NCI-H774 (cell line): ENCODE results near the gene EFCAB14.
A peak's percentile ranks its signal among the peaks of the same experiment; 100 is the strongest.
"Not testable (repeated sequence)": the region's sequence is repeated elsewhere in the genome, so short reads cannot be mapped to it uniquely, and the experiment has no call there.

Source experiments
- DNase-seq: peaks from one replicate; lab custom pipeline; 2025; lab: John Stamatoyannopoulos, UW

EFCAB14 gene, protein sequence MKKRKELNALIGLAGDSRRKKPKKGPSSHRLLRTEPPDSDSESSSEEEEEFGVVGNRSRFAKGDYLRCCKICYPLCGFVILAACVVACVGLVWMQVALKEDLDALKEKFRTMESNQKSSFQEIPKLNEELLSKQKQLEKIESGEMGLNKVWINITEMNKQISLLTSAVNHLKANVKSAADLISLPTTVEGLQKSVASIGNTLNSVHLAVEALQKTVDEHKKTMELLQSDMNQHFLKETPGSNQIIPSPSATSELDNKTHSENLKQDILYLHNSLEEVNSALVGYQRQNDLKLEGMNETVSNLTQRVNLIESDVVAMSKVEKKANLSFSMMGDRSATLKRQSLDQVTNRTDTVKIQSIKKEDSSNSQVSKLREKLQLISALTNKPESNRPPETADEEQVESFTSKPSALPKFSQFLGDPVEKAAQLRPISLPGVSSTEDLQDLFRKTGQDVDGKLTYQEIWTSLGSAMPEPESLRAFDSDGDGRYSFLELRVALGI

DNA sequence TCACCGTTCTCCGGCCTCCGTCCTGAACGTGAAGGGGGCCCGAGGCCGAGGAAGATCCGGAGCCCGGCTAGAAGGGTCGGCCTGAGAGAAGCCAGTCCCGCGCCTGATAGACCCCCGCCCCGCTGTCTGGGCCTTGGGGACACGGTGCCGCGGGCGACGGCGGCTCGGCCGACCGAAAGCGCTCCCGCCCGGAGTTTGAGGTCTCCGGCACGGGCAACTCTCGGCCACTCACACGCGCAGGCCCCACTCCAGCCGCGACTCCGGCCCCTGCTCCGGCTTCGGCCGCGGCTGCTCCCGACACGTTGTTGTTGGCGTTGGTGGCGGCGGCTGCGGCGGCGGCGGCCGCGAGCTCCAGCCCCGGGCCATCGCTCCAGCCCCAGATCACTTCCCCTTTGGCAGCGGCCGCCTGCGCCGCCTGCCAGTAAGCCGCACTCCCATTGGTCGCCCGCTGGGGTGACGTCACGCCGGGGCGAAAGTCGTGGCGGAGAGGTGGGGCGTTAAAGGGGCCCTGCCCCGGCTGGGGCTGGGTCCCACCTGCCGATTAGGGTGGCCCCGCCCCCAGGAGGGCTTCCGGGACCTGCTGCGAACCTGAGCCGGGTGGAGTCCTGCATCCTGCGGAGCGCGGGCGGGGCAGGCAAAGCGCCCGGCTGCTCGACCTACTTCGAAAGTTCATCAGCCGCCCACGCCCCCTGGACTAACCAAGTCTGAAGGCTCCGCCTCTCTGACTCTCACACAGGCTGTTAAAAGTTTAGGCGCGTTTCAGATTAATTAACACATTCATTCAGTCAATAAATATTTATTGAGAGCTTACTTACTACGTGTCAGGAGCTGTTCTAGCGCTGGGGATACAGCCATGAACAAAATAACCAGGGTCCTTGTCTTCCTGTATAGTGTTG lies at the start of gene EFCAB14:
Gene EFCAB14 (minus strand): TSS at position 388 of the 896 bp plus-strand sequence. CDS start 1,027 bp downstream, outside the sequence.
- DNase-seq: peak; percentile 99

DNA sequence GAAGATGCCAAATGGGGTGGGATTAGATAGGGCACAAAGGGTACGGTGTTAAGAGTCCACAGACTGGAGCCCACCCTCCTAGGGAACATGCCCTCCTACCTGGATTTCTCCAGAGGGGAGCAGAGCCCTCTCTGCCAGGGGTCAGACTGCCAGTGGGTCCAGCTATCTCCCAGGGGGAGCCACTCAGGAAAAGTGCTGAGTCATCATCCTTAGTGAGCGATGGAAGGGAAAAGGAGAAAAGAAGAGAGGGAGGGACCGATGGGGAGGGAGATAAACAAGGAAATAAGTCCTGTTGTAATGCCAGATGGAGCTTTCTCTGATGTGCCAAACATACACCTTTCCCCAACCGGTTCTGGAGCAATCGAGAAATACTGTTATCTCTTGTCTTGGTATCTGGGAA lies 49.5 kb upstream of the EFCAB14 start:
- no peak for DNase-seq

GRCh38 chr1:46767649-46768282 lies 48.9 kb upstream of the EFCAB14 start:
- peak; percentile 18 for DNase-seq

DNA sequence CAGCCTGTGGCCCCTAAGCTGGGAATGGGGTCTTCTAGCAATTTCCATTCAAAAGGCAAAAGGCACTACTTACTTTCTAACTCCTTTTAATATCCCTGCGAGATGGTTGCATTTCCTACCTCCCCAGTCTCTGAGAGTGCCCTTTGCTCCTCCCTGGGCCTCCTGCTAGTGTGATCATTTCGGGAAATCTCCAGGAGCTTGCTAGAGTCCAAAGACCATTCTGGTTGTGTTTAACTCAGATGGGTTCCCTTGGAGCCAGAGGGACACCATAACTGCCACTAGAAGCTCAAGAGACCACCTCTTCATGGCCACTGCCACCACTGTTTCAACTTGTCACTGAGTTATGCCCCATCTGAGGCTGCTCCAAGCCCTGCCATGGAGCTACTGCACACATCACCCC lies 45.5 kb upstream of the EFCAB14 start:
- DNase-seq: no peak

DNA sequence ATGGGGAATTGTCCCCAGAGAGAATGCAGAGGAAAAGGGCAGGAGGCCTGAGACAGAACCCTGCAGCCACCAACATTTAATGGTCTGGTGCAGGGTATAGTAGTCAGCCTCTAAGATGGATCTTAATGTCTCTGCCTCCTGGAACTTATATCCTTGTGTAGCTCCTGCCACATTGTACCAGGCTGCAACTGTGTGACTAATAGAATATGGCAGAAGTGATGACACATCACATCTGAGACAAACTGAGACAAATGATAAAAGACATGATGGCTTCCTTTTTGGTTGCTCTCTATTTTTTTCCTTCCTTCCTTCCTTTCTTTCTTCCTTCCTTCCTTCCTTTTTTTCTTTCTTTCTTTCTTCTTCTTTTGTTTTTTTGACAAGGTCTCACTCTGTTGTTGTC lies 42.8 kb upstream of the EFCAB14 start:
- DNase-seq: no peak

GRCh38 chr1:46760558-46761166 lies 41.7 kb upstream of the EFCAB14 start:
- DNase-seq: no peak

DNA sequence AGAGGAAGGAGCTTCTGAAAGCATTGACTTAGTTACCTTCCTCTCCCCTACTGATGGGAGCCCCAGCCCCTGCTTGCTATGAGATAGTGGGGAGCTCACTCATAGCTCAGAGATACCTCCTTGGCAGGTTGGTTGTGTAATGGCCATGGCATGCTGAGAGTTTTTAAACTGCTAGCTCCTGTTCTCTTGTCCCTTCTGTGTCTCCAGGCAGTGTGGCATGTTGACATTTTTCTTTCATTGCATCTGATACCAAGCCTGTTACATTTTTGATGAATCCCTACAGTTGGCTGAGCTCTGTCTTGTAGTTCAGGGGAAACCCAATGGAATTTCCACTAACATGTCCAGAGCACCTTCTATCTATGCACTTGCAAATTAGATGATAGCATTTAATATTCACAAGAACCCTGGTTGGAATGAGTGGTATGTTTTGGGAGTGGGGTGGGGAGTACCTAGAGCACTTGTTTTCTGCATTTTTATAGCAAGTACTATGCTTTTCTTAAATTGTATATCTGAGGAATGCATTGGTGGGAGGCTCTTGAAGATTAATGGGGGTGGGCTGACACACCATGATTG lies 39.1 kb upstream of the EFCAB14 start:
- DNase-seq: no peak

DNA sequence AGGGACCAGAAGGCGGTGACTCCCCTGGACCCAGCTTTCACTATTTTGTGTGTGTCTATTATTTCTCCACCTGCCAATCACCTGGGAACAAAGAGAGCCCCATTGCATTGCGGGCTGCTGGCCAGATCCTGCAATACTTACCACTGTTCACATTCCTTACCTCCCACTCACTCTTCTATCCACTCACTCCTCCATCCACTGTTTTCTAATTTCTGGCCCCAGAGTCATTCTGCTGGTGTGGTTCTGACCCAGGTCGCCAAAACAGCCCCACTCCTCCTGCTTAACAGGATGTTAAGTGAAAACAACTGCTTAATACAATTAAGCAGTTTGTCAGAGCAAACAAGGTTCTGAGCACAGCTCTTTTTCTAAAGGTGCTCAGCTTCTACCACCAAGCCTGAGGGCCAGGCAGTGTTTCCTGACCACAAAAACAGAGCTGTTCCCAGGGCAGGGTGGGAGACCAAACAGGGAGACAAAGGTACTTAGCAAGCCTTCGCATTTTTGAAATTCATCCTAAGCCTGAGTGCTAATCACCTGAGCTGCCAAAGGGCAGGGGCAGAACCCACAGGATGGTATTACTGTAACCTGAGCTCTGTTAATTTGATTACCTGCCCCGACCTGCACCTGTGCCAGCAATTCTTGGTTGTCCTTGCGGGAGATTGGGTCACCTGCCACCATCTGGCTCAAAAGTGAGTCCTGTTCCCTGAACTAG lies 38.5 kb upstream of the EFCAB14 start:
- peak; percentile 63 for DNase-seq

DNA sequence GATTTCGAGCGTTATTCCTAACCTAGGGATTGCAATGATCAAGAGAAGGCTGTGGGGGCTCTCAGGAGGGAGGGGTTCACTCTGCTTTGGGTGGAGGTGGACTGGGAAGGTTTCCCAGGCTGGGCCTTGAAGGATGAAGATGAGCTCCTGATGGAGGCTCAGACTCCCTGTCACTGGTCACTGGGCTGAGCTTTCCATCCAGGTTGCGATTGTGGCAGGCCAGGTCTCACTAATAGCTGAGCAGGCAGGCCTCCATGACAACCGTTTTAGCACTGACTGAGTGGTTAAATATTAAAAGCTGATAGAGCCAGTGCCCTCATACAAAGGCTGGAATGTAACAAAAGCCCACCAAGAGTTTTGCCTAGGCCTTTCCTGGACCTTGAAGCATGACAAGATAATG lies 36.2 kb upstream of the EFCAB14 start:
- DNase-seq: no peak

- not testable (repeated sequence) for DNase-seq
These were observed 35.8 kb upstream of the EFCAB14 start for GRCh38 chr1:46754707-46755106.

- DNase-seq: no peak
These were observed 35.1 kb upstream of the EFCAB14 start for GRCh38 chr1:46753985-46754384.

DNA sequence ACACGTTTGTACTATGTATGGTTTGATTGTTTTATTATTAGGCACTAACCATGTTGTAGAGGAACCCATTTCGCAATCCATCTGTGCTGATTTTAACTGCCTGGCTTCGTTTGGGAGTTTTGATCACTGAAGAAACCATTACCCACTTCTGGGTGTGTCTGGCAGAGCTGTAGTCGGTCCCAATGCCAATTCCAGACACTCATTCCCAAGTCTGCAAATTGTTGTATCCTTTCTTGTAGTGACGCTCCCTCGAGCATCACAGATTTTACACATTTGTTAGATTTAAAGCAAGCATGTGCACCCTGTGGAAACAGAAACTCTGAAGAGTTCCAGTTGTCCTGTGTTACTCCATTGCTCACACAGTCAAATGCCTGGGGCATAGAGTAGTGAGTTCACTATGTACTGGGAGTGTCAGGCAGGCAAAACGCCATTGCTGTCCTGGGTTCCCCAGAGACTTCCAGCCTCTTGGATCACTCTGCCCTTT lies 31.0 kb upstream of the EFCAB14 start:
- DNase-seq: no peak

DNA sequence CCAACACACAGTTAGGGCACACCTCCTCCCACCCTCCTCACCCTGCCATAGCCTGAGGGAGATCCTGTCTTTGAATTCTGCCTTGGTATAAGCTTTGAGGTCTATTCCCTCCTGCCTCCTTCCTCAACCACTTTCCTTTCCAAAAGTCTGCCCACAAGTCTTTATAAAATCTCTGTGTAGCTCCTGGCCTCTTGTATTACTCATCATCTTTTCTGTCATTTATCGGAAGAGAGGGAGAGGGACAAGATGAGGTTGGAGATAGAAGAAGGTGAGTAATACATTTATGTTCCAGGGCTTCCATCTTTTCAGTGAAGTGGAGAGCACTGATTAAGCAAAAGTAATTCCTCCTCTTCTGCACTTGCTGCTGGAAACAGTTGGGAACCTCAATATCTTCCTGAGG lies 30.5 kb upstream of the EFCAB14 start:
- DNase-seq: no peak

DNA sequence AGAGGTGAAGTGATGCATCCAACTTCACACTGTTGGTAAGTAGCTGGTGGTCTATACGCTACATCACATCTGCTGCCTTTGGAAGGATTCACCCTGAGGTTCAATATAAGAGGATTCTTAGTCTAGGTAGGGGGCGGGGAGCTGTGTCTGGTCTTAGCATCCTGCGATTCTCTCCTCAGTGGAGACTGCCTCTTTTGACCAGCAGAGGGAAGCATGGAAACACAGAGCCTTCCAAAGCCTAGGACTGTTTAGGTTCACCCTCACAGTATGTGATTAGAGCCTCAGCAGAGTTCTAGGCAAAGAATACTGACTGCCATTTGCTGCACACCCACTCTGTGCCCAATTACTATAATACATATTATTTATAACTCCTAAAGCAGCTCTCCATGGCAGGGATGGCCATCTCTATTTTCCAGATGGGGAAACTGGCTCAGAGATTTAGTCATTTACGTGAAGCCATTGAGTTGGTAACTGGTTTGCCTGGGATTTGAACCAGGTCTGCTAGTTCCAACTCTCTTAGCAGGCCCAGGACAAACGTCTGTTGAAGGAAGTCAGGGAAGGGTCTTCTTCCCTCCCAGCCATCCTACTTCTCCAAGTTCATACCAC lies 28.9 kb upstream of the EFCAB14 start:
- DNase-seq: peak; percentile 64

- DNase-seq: no peak
These were observed 23.2 kb upstream of the EFCAB14 start for GRCh38 chr1:46742069-46742468.

- DNase-seq: no peak
These were observed 16.9 kb upstream of the EFCAB14 start for GRCh38 chr1:46735708-46736324.

DNA sequence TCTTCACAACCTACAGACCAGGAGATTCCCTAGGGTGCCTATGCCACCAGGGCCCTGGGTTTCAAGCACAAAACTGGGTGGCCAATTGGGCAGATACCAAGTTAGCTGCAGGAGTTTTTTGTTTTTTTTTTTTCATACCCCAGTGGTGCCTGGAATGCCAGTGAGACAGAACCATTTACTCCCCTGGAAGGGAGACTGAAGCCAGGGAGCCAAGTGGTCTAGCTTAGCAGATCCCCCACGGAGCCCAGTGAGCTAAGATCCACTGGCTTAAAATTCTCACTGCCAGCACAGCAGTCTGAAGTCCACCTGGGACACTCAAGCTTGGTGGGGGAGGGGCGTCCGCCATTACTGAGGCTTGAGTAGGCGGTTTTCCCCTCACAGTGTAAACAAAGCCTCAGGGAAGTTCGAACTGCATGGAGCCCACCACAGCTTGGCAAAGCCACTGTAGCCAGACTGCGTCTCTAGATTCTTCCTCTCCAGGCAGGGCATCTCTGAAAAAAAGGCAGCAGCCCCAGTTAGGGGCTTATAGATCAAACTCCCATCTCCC lies 9.5 kb upstream of the EFCAB14 start:
- DNase-seq: not testable (repeated sequence)

- DNase-seq: no peak
These were observed 6.8 kb upstream of the EFCAB14 start for GRCh38 chr1:46725736-46726108.

GRCh38 chr1:46724991-46725735 lies 6.2 kb upstream of the EFCAB14 start:
- DNase-seq: peak; percentile 72
